Pons (tissue), 1 donor: Measurements from ENCODE around the gene MBIP.
"Not testable (repeated sequence)": the region's sequence is repeated elsewhere in the genome, so short reads cannot be mapped to it uniquely, and the experiment has no call there.

ENCODE experiments used
- DNase-seq: peaks from one replicate; pipeline ENCODE4 v3.0.0-alpha.2; 2016; ENCODE audit warnings: low spot score

Gene MBIP, protein sequence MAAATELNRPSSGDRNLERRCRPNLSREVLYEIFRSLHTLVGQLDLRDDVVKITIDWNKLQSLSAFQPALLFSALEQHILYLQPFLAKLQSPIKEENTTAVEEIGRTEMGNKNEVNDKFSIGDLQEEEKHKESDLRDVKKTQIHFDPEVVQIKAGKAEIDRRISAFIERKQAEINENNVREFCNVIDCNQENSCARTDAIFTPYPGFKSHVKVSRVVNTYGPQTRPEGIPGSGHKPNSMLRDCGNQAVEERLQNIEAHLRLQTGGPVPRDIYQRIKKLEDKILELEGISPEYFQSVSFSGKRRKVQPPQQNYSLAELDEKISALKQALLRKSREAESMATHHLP

DNA sequence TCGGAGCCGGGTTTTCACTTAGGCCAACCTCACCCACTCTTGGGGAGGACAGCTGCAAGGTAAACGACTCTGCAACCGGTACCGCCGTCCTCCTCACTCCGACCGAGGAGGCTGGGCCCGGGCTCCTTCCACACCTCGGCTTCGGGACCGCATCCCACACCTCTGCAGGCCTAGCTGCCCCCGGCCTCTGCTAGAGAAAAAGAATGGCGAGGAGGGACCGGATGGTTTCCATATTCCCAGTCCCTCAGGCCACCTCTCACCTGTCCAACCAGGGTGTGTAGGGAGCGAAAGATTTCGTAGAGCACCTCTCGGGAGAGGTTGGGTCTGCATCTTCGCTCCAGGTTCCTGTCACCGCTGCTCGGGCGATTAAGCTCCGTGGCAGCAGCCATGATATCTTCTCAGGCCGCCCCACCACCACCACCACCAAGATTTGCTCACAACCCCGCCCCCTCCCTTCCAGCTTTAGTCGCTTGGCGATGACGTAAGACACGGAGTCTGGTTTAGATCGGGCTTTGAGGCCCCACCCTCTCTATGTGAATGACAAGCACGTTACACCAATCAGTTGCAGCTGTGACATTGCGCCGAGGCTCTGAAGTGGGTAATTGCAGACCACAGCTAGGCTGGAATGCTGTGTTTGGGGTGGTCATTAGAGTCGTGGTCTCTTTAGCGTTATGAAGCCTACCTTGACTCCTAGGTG, at the start of gene MBIP:
Gene MBIP, minus strand, starts transcription at position 438 of the 697 bp plus-strand sequence. Its CDS starts 49 bp downstream, at position 389.
- peak; percentile 98 for DNase-seq

DNA sequence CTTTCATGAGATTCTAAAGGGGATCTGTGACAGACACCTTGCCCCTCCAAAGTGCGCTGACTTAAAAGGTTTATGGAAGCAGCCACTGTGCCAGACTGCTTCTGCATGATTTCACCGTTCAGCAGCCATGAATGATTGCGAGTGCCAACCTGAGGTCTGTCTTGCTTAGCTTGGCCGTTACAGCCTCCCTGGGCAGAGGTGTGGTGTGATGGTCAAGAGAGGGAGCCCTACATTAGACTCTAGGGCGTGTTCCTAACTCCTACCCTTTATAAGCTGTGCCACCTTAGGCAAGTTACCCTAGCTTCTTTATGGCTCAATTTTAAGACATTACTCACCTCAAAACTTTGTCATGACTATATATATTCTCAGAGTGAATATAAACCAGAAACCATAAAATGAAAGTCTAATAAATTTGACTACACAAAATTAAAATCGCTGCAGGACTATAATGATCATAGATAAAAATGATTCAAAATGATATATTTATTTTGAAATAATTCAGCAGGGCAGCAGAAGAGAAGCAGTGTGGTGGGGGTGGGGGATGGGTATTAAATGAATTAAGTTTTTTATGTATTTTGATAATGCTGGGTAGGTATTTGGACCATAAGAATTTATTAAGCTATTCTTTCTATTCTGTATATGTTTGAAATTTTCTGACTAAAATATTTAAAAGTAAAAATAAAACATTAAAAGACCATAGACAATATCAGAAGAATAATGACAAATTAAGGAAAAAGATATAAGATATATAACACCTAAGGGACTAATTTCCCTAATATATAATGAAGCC, 47.7 kb upstream of the MBIP start:
- DNase-seq: no peak

DNA sequence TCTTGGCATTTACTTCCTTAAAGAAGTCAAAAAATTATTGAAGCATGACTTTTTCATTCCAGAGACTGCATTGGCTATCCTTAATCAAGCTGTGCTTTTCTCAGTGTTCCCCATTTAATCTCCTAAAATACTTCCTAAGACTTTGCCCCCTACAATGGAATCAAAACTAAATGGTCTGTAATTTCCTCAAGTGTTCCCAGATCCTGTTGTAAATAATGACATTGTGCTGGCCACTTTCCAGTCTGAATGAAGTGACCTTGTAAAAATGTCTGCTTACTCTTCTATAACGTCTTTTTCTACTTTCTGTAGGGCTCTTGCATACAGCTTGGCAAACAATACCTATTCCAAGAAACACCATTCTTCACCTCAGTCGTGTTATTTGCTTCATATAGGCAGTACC, 45.3 kb upstream of the MBIP start:
- DNase-seq: no peak

DNA sequence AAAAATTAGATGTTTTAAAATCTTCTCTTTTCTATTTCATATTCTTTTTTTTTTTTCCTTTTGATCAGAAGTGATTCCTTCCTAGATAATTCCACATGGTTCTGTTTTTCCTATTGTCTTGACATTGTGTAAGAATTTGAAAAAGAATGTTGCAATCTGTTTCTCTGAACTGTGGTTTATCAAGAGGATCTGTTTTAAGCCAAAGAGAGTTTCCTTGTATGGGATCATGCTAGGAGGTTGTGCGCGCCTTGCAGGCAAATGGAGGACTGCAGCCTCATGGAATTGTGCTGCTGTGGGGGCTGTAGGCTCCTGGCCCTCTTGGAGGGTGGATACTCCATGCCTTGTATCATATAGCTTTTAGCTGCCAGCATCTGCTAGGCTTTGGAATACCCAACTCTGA, 43.3 kb upstream of the MBIP start:
- DNase-seq: no peak

DNA sequence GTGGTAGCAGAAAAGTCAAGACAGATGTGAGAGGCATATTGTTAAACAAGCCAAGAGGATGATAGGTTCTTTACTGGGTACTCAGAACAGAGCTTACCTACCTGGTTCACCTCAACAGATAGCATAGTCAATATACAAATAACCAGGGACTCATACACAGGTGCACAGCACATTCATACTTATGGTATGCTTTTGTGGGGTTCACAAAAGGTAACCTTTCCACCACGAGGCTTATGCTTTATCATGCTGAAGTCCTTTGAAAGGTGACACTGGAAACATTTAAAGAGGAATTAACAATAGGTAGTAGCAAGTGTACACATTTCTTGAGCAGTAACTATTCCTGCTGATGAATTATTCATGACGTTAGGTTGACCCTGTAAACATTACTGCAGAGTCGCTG, 42.2 kb upstream of the MBIP start:
- no peak for DNase-seq

DNA sequence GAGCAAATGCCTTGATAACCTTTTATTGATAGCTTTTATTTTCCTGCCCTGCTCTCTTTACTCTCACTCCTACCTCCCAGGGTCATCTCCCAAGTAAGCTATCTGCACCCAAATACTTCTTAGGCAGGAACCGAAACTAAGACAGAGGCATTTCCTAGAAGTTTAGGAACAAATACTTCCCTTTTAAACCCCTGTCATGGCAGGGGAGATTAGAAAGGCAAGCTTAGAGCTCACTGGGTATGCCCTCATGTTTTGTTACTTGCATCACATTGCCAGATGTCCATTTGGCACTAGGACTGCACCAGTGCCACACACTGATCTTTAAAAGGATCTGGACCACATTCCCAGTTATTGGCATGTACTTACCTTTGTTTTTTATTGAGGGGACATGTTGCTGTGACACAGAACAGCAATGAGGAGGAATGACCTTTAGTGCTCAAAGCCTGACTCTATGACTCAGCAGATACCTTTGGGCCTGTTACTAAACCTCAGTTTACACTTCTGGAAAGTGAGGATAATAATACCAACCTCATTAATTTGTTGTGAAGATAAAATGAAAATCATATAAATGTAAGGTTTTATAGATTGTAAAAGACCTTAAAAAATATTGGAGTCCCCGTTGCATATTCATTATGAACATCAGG, 40.9 kb upstream of the MBIP start:
- peak; percentile 63 for DNase-seq

DNA sequence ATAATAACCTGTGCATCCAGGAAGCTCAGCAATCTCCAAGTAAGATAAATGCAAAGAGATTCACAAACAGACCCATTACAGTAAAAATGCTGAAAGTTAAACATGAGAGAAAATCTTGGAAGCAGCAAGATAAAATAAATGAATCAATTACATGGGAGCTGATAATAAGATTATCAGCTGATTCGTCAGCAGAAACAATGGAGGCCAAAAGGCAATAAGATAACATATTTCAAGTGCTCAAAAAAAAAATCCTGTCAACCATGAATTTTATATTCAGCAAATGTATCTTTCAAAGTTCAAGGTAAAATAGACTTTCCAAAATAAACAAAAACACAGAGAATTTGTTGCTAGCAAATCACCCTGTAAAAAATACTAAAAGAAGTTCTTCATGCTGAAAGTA, 36.4 kb upstream of the MBIP start:
- DNase-seq: no peak

DNA sequence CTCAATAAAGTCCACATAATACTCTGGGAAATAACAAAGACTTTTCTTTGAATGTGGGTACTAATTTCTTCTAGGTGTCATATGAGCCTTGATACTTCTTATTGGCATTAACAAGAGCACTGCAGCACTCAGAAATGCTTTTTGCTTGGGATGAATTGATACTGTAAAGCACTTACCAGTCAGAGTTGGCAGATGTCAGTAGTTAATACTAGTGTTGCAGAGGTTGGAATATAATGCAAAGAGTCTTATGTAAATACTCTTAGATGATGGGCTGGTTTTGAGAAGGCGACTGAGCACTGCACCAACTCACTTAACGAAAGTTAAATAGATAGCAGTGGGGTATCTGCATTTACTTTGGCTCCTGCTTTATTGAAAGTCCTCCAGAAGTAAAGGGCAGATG, 25.6 kb upstream of the MBIP start:
- DNase-seq: no peak

DNA sequence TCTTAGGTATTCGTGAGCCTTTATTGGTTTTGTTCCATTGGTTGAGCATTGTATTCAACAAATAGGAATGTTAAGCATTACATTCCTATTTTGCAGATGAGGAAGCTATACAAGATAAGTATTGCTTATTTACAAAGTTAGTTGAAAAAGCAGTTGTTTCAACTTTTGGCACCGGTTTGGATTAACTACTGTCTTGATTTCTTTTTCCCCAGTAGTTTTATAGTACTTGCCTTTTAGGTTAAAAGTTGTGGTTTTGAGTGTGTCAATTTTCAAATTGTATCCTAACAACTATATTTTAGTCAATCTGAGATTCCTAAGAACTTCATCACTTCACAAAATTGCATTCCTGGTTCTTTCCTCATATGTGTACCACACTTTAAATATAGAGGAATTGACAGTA, 23.8 kb upstream of the MBIP start:
- DNase-seq: no peak

DNA sequence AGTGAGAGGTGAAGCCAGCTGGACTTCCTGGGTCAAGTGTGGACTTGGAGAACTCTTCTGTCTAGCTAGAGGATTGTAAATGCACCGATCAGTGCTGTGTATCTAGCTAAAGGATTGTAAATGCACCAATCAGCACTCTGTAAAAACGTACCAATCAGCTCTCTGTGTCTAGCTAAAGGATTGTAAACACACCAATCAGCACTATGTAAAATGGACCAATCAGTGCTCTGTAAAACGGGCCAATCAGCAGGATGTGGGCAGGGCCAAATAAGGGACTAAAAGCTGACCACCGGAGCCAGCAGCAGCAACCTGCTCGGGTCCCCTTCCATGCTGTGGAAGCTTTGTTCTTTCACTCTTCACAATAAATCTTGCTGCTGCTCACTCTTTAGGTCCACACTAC, 21.4 kb upstream of the MBIP start:
- not testable (repeated sequence) for DNase-seq

DNA sequence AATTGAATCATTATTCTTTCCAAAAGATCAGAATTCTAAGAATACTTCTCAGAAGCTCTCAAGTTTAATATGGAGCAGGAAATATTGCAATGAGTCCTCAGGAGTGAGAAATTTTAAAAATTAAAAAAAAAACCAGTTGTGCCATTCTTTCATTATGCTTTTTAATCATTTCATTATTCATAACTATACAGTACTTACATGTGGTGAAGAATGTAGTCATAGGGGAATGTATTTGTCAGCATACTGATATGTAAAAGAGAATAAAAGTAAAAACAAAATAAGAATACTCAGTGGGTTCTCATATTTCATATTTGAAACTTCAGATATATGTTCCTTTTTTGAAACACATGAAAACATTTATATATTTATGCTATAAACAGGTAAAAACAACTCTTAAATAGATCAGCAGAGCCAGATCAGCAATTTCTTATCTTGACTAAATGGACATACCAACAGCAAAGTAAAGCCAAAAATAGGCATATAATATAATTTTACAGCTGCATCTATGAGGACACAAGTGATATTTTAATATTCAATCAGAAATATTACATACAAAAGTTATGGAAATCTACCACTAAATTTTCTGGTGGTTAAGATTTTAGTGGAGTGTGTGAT, 19.9 kb upstream of the MBIP start:
- no peak for DNase-seq

DNA sequence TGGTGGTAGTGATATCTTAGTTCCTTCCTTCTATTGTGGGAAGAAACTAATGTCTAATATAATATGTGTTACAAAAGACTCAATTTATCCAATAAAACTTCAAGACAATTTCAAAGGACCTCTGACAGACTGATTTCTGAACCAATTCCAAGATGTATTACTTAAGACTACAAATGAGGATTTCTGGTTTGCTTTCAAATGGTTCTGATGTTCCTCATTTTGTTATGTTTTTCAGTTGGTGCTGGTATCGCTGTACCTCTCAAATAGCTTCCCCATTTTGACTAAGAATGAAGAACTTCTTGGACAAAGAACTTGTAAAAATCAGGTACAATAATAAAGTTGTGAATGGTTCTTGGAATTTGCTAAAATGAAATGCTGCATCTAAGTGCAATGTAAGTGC, 19.4 kb upstream of the MBIP start:
- peak; percentile 57 for DNase-seq

DNA sequence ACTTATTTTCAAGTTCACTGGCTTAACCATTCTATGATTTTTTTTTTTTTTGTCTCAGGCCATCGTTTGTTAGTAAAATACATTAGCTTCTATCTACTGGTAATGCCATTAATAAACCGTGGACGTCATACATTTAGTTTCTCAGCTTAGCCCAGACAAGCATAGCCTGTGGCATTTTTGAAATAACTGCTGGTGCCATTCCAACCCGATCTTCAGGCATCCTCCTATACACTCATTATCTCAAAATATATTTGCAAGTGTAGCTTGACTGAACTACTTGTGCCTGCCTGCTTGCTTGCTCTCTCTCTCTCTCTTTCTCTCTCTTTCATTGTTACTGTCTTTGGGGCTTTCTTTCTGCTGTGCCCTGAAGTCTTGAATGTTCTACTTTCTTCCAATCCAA, 12.7 kb upstream of the MBIP start:
- no peak for DNase-seq

DNA sequence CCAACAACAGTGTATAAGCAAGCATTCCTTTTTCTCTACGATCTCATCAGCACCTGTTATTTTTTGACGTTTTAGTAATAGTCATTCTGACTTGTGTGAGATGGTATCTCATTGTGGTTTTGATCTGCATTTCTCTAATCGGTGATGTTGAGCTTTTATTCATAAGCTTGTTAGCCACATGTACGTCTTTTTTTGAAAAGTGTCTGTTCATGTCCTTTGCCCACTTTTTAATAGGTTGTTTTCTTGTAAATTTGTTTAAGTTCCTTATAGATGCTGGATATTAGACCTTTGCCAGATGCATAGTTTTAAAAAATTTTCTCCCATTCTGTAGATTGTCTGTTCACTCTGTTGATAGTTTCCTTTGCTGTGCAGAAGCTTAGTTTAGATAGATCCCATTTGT, 7.1 kb upstream of the MBIP start:
- DNase-seq: not testable (repeated sequence)

DNA sequence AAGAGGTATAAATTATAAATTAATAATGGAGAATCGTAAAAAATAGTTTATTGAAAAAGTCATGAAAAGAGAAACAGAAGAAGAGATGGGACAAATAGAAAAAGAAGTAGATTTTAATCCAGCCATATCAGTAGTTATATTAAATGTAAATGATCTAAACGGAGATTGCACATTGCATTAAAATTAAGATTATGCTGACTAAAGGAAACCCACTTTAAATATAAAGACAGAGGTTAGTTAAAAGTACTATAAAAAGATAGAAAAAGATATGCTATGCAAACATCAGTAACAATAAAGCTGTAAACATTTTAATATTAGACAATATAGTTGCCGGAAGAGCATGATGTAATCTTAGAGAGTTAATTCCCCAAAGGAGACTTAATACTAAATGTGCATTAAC, 5.4 kb upstream of the MBIP start:
- no peak for DNase-seq

DNA sequence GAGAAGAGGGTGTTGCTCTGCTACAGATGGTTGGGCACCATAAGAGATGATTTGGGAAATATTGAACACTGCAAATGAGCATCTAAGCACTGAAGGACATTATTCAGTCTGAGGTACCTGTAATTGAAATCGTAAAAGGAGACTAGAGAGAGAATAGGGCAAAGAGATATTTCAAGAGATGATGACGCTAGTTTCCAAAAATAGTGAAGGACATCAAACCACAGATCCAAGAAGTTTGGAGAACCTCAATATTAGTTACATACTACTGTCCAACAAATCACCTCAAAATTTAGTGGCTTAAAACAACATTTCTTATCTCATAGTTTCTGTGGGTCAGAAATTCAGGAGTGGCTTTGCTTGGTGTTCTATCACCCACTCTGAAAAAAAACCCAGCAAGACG, 4.5 kb upstream of the MBIP start:
- DNase-seq: no peak

DNA sequence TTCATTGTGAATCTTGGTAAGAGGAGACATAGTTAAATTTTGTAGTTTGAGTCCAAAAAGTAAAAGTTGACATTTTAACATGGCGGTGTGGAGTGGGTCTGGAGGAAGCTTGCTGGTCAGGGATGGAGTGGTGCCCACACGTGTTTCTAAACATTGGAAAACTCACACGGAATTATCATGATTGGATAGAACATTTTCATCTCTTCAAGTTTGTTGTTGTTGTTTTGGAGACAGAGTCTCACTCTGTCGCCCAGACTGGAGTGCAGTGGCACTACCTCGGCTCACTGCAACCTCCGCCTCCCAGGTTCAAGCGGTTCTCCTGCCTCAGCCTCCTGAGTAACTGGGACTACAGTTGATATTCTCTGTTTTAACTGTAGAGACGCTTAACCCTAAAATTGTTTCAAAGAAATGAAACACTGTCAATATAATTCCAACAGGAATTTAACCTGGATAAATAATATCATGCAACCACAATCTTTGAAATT, 502 bp upstream of the MBIP start:
- DNase-seq: no peak

DNA sequence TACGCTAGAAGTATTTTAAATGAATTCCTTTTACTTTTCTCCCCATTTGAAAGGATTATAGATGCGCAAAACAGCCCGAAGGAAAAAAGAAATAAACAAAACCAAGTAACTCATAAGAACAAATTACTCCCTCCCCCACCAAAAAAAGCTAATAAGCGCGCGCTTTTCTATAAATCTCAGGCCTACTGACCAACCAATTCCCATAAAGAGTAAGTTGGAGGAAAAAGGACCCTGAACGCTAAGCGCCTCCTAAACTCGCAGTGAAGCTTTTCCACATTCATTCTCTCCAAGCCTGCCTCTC, 588 bp downstream of the MBIP start:
- DNase-seq: peak; percentile 41

DNA sequence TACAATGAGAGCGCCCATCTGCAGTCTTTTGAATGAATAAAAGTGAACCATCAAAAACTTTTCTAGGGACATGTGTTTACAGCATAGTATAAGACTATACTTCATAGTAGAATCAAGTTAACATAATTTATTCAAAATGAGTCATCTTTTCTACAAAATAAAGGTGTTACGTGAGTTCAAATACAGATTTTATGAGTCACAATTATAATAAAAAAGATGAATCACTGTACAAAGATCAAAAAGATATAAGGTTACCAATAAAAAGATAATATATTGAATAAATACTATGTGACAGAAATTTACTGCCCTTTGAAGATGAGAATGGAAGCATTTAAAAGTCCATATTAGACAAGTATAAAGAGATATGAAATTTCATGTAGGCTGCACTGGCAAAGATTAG, 2.8 kb downstream of the MBIP start:
- DNase-seq: no peak

DNA sequence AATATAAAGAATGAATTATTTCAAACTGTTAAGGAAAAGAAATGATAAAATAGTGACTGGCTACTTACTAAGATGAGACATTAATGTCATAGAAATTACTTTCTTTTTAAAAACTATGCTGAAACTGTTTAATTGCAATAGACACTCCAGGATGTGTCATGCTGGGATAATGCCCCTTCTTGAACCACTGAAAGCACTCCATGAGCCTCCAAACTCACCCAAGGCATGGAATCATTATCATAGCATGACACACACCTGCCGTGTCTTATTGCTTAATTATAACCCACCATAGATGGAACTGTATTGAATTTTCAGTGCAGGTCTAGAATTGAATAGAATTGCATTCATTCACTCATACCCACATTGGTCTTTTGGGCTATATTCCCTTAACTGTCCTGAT, 4.3 kb downstream of the MBIP start:
- no peak for DNase-seq

DNA sequence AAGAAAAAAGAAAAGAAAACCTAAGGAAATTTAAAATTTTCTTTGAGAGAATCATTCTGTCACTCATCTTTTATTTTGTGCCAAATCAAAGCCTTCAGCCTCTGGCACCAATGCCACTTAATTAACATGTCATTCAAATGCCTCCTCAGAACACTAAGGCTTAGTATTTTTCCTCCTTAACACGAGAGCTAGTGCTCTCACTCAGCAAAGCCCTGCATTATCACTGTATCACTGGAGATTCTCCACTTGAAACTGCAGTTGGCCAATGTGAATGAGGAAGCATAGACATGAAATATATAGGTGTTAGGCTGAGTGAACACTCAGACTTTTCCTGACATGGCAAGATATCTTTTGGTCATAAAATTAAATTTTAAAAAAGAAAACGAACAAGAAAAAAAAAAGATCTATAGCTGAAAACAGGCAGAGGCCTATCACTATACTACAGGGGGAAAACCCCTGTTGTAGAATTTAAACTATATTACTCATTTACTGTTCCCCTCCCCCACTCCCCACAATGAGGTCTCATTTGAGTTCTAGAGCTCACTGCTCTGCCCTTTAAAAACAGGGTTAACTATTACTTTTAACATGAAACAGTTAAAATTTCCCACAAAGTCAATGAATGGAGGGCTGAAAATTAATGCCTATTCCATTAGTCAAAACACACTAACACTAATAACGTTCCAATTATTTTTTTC, 5.1 kb downstream of the MBIP start:
- no peak for DNase-seq
